ENCODE data around the gene PRR23A. TPM values are rescaled to one million over a fixed set of nuclear protein-coding genes. Genes with fewer than 3 reads are reported as not detected.

The PRR23A gene
- total and polyA plus RNA-seq, 12 donors: not detected

GRCh38 chr3:138972941-138973340, 33.1 kb downstream of the PRR23A start:
- Histone ChIP-seq H3K4me3 (no peak overlapping the region), H3K36me3 (replicated peaks in 1 of 2) (no peaks in the 10 kb centered on the region), H3K4me1 (replicated peaks in 1 of 2) (no peaks in the 10 kb centered on the region), H3K27ac (no peak overlapping the region), H3K9me3 (replicated peaks in 1 of 3) (no peaks in the 10 kb centered on the region), H3K27me3 (no peaks in the 10 kb centered on the region)
- TF ChIP-seq, protein P1, sequence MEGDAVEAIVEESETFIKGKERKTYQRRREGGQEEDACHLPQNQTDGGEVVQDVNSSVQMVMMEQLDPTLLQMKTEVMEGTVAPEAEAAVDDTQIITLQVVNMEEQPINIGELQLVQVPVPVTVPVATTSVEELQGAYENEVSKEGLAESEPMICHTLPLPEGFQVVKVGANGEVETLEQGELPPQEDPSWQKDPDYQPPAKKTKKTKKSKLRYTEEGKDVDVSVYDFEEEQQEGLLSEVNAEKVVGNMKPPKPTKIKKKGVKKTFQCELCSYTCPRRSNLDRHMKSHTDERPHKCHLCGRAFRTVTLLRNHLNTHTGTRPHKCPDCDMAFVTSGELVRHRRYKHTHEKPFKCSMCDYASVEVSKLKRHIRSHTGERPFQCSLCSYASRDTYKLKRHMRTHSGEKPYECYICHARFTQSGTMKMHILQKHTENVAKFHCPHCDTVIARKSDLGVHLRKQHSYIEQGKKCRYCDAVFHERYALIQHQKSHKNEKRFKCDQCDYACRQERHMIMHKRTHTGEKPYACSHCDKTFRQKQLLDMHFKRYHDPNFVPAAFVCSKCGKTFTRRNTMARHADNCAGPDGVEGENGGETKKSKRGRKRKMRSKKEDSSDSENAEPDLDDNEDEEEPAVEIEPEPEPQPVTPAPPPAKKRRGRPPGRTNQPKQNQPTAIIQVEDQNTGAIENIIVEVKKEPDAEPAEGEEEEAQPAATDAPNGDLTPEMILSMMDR (IDR thresholded peaks at IDR 0.05): no peak
- TF ChIP-seq POLR2A (IDR thresholded peaks at IDR 0.05): no peak
- WGBS, 4 donors: 81 to 92% (median 85%) methylated on average over 5 of the region's 5 CpGs
- DNase-seq: no peak
- intact Hi-C loops (cut with DNase I): no loop called here

GRCh38 chr3:138971766-138972320, 34.2 kb downstream of the PRR23A start:
- Histone ChIP-seq H3K27me3 (no peaks in the 10 kb centered on the region), H3K27ac (no peak overlapping the region), H3K9me3 (replicated peaks in 1 of 3) (no peaks in the 10 kb centered on the region), H3K4me1 (replicated peaks in 1 of 2) (no peaks in the 10 kb centered on the region), H3K36me3 (replicated peaks in 1 of 2) (no peaks in the 10 kb centered on the region), H3K4me3 (no peak overlapping the region)
- DNase-seq: no peak
- WGBS, 4 donors: 56 to 75% (median 69%) methylated on average over 4 to 6 of the region's 6 CpGs
- TF ChIP-seq, protein P1 (IDR thresholded peaks at IDR 0.05): no peak
- no peak for TF ChIP-seq POLR2A (IDR thresholded peaks at IDR 0.05)
- intact Hi-C loops (cut with DNase I): no loop called here

GRCh38 chr3:138964923-138965322, 41.1 kb downstream of the PRR23A start:
- Histone ChIP-seq H3K36me3 (replicated peaks in 1 of 2) (no peaks in the 10 kb centered on the region), H3K4me3 (no peak overlapping the region), H3K27me3 (peaks cover 8% of the 10 kb centered on the region), H3K27ac (no peak overlapping the region), H3K4me1 (replicated peaks in 1 of 2) (no peaks in the 10 kb centered on the region), H3K9me3 (replicated peaks in 1 of 3) (peaks cover 0 to 10% (median 0%) of the 10 kb centered on the region in 3 donors)
- intact Hi-C loops (cut with DNase I): no loop called here
- TF ChIP-seq, protein P1 (IDR thresholded peaks at IDR 0.05): no peak
- DNase-seq: no peak

DNA sequence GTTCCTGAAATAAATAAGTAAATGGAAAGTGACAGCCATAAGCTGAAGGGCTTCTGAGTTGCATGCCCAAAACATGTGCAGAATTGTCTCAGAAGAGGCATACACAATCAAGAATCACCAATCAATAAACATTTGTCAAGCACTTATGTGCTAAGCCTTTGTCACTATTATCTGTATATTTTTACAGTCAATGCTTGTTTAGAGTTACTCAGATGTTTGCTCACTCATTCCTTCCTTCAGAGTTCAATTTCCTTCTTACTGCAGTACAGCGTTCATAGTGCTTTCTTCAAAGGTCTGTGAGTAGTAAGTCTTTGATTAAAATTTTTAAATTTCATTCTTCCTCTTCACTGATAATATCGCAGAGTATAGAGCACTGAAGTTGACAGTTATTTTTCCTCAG, 41.8 kb downstream of the PRR23A start:
- Histone ChIP-seq H3K27me3 (peaks cover 8% of the 10 kb centered on the region), H3K4me1 (replicated peaks in 1 of 2) (no peaks in the 10 kb centered on the region), H3K9me3 (replicated peaks in 1 of 3) (peaks cover 0 to 10% (median 0%) of the 10 kb centered on the region in 3 donors), H3K27ac (no peak overlapping the region), H3K36me3 (replicated peaks in 1 of 2) (no peaks in the 10 kb centered on the region), H3K4me3 (no peak overlapping the region)
- TF ChIP-seq, protein P1 (IDR thresholded peaks at IDR 0.05): no peak
- TF ChIP-seq POLR2A (IDR thresholded peaks at IDR 0.05): no peak
- DNase-seq: no peak
- WGBS, 4 donors: 88 to 94% (median 93%) methylated on average over 2 of the region's 2 CpGs
- intact Hi-C loops (cut with DNase I): no loop called here
